ENCODE measurements around the gene SYCE3. TPM values are rescaled to one million over a fixed set of nuclear protein-coding genes. Genes with fewer than 3 reads are reported as not detected.

SYCE3 gene
- total and polyA plus RNA-seq, 2 donors (not counting 3 experiments of a cell fraction or from before 2014, with no cell fraction given) = not detected

- ChIA-PET CTCF (interaction anchor here (0.7 kb wide), 1 partner anchor 16 kb away, joined by 3 read pairs; no protein-coding TSS in a partner anchor), POLR2A (interaction anchor here (1.1 kb wide), 1 partner anchor 15 kb away, joined by 4 read pairs; the partner anchor contains the start of genes LMF2 and NCAPH2)
- no peak overlapping the region for H3K27ac ChIP-seq (ENCODE audit: insufficient read depth, low read depth, low read length)
- H3K9ac ChIP-seq (replicated peaks; ENCODE audit: extremely low read depth, insufficient read depth, low read length) = no peak overlapping the region
- H2AFZ ChIP-seq (ENCODE audit: low read depth, low read length) = no peak overlapping the region
- no peaks in the 10 kb centered on the region for H4K20me1 ChIP-seq (replicated peaks; ENCODE audit: control insufficient read depth, extremely low read depth, insufficient read depth, low read length)
- TF ChIP-seq FOS (IDR thresholded peaks at IDR 0.05; ENCODE audit: borderline replicate concordance, insufficient read depth, low read length) = no peak
- no peak for TF ChIP-seq CTCF (IDR thresholded peaks at IDR 0.05; ENCODE audit: extremely low read depth in 1 of 2, insufficient read depth in 1 of 2, low read depth in 1 of 2, low read length in 2 of 2)
- no peak for TF ChIP-seq EZH2 (IDR thresholded peaks at IDR 0.05; ENCODE audit: borderline replicate concordance, low read depth, low read length, severe bottlenecking)
- TF ChIP-seq GATA2 (IDR thresholded peaks at IDR 0.05; ENCODE audit: insufficient read depth, insufficient read length, low read depth, low read length) = no peak
- peaks cover 0 to 24% of the 10 kb centered on the region in 2 experiments for H3K36me3 ChIP-seq (ENCODE audit: control insufficient read depth in 2 of 2, extremely low read depth in 1 of 2, insufficient read depth in 2 of 2, low read length in 2 of 2)
- peaks cover 12% of the 10 kb centered on the region for H3K4me1 ChIP-seq (ENCODE audit: control insufficient read depth, extremely low read depth, insufficient read depth, low read length)
- no peak overlapping the region for H3K4me3 ChIP-seq (replicated peaks in 1 of 3; ENCODE audit: insufficient read depth in 1 of 3, low read depth in 1 of 3, low read length in 3 of 3)
- BruUV-seq (replicated peaks) = no TSS peak
- FAIRE-seq (no peak), DNase-seq (ENCODE audit: low read depth, low spot score) (no peak)
- no peak overlapping the region for H3K4me2 ChIP-seq (ENCODE audit: insufficient read depth, low read length)
- H3K9me3 ChIP-seq (replicated peaks; ENCODE audit: control insufficient read depth, insufficient read depth, low read length) = no peaks in the 10 kb centered on the region
- H3K9me1 ChIP-seq (replicated peaks; ENCODE audit: control insufficient read depth, extremely low read depth, insufficient read depth, low read length) = no peaks in the 10 kb centered on the region
- intact Hi-C loops (cut with micrococcal nuclease) (no loop called here), dilution Hi-C loops (cut with MboI; ENCODE audit: extremely low pct_ligation_motif_present, low sequenced_read_pairs) (no loop called here)
- peaks cover 10% of the 10 kb centered on the region for H3K79me2 ChIP-seq (ENCODE audit: control insufficient read depth, insufficient read depth, low read length)
- no peaks in the 10 kb centered on the region for H3K27me3 ChIP-seq (ENCODE audit: control insufficient read depth in 2 of 2, insufficient read depth in 2 of 2, low read length in 2 of 2)
Observed at GRCh38 chr22:50522806-50523438, 39.8 kb downstream of the SYCE3 start.
